PC-9 (cell line): ENCODE results near the gene NRG2.

ENCODE experiments used
- EZH2 ChIP-seq: fragments of 200-600 bp; sonication (generic); IDR thresholded peaks from 2 replicates; pipeline ENCODE4 v1.8.0; 2017; ENCODE audit warnings: antibody characterized with exemption, low read depth
- TF ChIP-seq, protein P1 (sequence below): fragments of 200-600 bp; sonication (generic); conservative IDR thresholded peaks from 2 replicates; pipeline ENCODE4 v1.6.1; 2017; ENCODE audit warnings: mixed run types, antibody characterized with exemption, mild to moderate bottlenecking, moderate library complexity

DNA sequence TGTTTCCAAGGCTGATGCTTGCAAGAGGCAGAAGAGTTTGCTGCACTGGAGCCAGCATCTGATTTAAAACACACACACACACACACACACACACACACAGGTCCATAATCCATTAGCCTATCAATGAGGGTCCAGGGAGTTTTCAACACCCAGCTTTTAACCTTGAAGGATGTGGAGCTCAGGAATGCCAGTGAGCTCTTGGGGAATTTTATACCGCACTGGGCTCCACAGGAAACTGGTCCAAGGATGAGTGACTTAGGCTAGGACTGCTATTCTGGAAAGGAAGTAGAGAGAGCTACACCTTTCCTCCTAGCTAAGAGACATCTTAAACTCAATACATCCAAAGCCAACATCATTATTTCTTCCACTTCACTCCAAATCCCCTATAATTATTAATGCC is 942 bp upstream of the NRG2 start:
- TF ChIP-seq, protein P1, sequence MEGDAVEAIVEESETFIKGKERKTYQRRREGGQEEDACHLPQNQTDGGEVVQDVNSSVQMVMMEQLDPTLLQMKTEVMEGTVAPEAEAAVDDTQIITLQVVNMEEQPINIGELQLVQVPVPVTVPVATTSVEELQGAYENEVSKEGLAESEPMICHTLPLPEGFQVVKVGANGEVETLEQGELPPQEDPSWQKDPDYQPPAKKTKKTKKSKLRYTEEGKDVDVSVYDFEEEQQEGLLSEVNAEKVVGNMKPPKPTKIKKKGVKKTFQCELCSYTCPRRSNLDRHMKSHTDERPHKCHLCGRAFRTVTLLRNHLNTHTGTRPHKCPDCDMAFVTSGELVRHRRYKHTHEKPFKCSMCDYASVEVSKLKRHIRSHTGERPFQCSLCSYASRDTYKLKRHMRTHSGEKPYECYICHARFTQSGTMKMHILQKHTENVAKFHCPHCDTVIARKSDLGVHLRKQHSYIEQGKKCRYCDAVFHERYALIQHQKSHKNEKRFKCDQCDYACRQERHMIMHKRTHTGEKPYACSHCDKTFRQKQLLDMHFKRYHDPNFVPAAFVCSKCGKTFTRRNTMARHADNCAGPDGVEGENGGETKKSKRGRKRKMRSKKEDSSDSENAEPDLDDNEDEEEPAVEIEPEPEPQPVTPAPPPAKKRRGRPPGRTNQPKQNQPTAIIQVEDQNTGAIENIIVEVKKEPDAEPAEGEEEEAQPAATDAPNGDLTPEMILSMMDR = no peak
- no peak for TF ChIP-seq EZH2
